ENCODE results near the gene CASP3.

CASP3 gene

DNA sequence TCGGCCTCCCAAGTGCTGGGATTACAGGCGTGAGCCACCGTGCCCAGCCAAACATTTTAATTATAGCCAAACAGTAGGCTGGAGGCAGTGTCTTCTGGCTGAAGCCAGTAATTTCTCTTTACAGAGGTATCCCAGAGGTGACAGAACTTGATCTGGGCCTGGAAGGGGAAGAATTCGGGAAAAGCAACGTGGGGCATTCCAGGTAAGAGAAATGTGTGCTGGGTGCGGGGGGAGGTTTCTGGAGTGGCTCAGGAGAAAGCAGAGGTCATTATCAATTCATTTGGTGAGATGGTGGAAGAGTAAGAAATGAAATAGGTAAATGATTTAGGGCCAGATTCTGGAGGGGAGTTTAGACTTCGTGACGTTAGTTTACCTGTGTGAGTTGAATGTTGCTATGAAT, 2.7 kb upstream of the CASP3 start:
- H3K27me3 ChIP-seq (replicated peaks; ENCODE audit: control insufficient read depth, insufficient read depth, low read length): no peaks in the 10 kb centered on the region
- H3K36me3 ChIP-seq (ENCODE audit: control insufficient read depth, insufficient read depth, low read length): peaks cover 2% of the 10 kb centered on the region; the same call in 1 of the 2 replicates
- TF ChIP-seq CTCF (IDR thresholded peaks at IDR 0.05; ENCODE audit: insufficient read depth, low read length, poor library complexity, severe bottlenecking): no peak
- no peak overlapping the region for H3K4me3 ChIP-seq (replicated peaks; ENCODE audit: low read depth, low read length)
- DNase-seq (ENCODE audit: extremely low read depth, insufficient read length): no peak

- TF ChIP-seq CTCF (IDR thresholded peaks at IDR 0.05; ENCODE audit: insufficient read depth, low read length, poor library complexity, severe bottlenecking): no peak
- Histone ChIP-seq H3K4me3 (replicated peaks; ENCODE audit: low read depth, low read length) (peak overlapping the region; percentile 77), H3K27me3 (replicated peaks; ENCODE audit: control insufficient read depth, insufficient read depth, low read length) (no peaks in the 10 kb centered on the region), H3K36me3 (ENCODE audit: control insufficient read depth, insufficient read depth, low read length) (peaks cover 2% of the 10 kb centered on the region; the same call in 1 of the 2 replicates)
- DNase-seq (ENCODE audit: extremely low read depth, insufficient read length): no peak
Observed at GRCh38 chr4:184649971-184650855, 966 bp upstream of the CASP3 start.

DNA sequence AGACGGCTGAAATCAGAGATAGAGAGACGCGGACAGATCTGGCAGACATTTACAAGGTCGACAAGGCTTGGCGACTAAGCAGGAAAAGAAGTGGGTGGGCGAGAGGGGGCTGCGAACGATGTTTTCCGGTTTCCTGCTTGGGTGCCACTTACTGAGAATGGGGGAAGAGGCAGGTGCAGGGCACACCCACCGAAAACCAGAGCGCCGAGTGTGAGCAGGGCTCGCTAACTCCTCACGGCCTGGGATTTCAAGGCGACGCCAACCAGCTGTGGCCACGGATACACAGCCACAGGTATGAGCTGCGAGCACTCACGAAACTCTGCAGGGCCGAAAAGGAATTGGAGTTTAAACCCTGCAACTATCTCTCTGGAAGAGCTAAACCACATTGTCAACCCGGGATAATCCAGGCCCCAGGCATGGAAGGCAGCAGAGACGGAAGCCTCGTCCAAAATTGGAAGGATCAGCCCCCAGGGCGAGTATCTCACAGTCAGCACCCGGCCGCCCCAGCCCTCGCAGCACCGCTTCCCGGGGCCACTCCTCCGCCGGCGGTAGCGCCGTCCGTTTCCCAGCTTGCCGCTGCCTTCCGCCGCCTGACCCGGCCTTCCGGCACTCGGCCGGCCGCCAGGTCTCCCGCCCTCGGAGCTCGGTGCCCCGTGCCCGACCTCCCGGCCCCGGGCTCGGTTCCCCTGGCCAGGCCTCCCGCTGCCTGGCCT, 778 bp downstream of the CASP3 start:
- no peaks in the 10 kb centered on the region for H3K27me3 ChIP-seq (replicated peaks; ENCODE audit: control insufficient read depth, insufficient read depth, low read length)
- peak overlapping the region; percentile 92 for H3K4me3 ChIP-seq (replicated peaks; ENCODE audit: low read depth, low read length)
- no peak for TF ChIP-seq CTCF (IDR thresholded peaks at IDR 0.05; ENCODE audit: insufficient read depth, low read length, poor library complexity, severe bottlenecking)
- DNase-seq (ENCODE audit: extremely low read depth, insufficient read length): peak; percentile 65
- H3K36me3 ChIP-seq (ENCODE audit: control insufficient read depth, insufficient read depth, low read length): peaks cover 2% of the 10 kb centered on the region; the same call in 1 of the 2 replicates

DNA sequence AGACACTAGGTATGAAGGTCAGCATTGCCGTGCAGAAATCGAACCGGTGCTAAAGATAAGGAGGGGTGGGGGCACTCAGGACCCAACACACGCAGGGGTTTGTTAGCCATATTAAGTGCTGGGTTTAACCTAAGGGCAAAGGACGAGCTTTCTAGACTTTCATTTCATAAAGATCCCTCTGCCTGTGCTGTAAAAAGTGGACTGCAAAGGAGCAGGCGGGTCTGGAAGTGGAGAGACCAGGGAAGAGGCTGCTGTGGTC, 1.3 kb downstream of the CASP3 start:
- H3K36me3 ChIP-seq (ENCODE audit: control insufficient read depth, insufficient read depth, low read length): peaks cover 2% of the 10 kb centered on the region; the same call in 1 of the 2 replicates
- no peaks in the 10 kb centered on the region for H3K27me3 ChIP-seq (replicated peaks; ENCODE audit: control insufficient read depth, insufficient read depth, low read length)
- DNase-seq (ENCODE audit: extremely low read depth, insufficient read length): no peak
- H3K4me3 ChIP-seq (replicated peaks; ENCODE audit: low read depth, low read length): peak overlapping the region; percentile 92
- TF ChIP-seq CTCF (IDR thresholded peaks at IDR 0.05; ENCODE audit: insufficient read depth, low read length, poor library complexity, severe bottlenecking): no peak

DNA sequence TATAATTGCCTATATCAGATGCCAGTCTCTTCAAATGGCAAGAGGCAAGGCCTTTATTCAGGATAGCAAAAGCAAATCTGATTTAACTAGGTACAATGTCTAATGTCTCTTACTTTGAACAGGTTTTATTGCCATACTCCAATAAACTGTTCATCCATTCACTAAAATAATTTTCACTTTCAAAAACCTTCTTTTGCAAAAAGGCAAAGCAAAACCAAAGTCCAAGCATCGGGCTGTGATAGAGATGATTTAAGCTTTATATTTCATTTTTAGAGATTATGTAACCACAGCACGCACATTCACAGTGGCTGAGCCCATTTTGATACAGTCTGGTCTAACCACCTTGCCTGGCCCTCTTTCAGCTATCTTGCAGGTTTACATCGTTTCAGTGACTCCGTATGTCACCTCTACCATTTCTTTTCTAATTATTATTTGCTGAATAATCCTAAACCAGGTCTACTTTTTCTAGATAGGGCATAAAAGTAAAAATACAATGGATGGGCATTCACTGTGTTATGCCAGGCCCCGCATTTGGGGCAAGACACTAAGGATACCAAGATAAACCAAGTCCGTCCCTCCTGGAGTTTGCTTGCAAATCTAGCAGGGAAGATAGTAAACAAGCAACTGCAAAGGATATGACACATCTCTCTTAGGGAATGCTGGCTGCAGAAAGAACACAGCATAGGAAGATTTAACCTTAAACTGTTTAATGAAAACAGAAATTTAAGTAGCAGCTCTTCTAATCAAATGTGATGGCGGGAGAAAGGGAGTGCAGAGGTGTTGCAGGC, 1.8 kb downstream of the CASP3 start:
- DNase-seq (ENCODE audit: extremely low read depth, insufficient read length): no peak
- H3K27me3 ChIP-seq (replicated peaks; ENCODE audit: control insufficient read depth, insufficient read depth, low read length): no peaks in the 10 kb centered on the region
- TF ChIP-seq CTCF (IDR thresholded peaks at IDR 0.05; ENCODE audit: insufficient read depth, low read length, poor library complexity, severe bottlenecking): no peak
- H3K4me3 ChIP-seq (replicated peaks; ENCODE audit: low read depth, low read length): peak overlapping the region; percentile 92
- peaks cover 3% of the 10 kb centered on the region; the same call in 1 of the 2 replicates for H3K36me3 ChIP-seq (ENCODE audit: control insufficient read depth, insufficient read depth, low read length)
